GM21825 (cell line): ENCODE data around the gene ACTR6.
"Not testable (repeated sequence)": the region's sequence is repeated elsewhere in the genome, so short reads cannot be mapped to it uniquely, and the experiment has no call there.

ENCODE experiments used
- ATAC-seq: cut with Tn5 transposase; IDR thresholded peaks from one replicate; pipeline ENCODE4 v1.9.1; 2021; ENCODE audit warnings: mild to moderate bottlenecking, moderate library complexity; ENCODE audit not compliant: unreplicated experiment

ACTR6 gene

GRCh38 chr12:100184549-100185145 lies 16.0 kb upstream of the ACTR6 start:
- no peak for ATAC-seq

- peak; percentile 80 for ATAC-seq
These were observed 15.2 kb upstream of the ACTR6 start for GRCh38 chr12:100185361-100185894.

- no peak for ATAC-seq
These were observed 14.5 kb upstream of the ACTR6 start for GRCh38 chr12:100186071-100186470.

GRCh38 chr12:100187068-100187467 lies 13.5 kb upstream of the ACTR6 start:
- ATAC-seq = no peak

GRCh38 chr12:100187857-100188519 lies 12.6 kb upstream of the ACTR6 start:
- no peak for ATAC-seq

GRCh38 chr12:100188888-100189635 lies 11.6 kb upstream of the ACTR6 start:
- not testable (repeated sequence) for ATAC-seq

GRCh38 chr12:100189636-100190394 lies 10.8 kb upstream of the ACTR6 start:
- no peak for ATAC-seq

GRCh38 chr12:100193085-100193484 lies 7.5 kb upstream of the ACTR6 start:
- ATAC-seq = no peak

- ATAC-seq = no peak
These were observed 3.1 kb upstream of the ACTR6 start for GRCh38 chr12:100197486-100197885.

GRCh38 chr12:100199023-100199346 lies 1.6 kb upstream of the ACTR6 start:
- no peak for ATAC-seq

- peak; percentile 84 for ATAC-seq
These were observed 1.1 kb upstream of the ACTR6 start for GRCh38 chr12:100199347-100200149.

- no peak for ATAC-seq
These were observed 1.2 kb downstream of the ACTR6 start for GRCh38 chr12:100201604-100202423.

- ATAC-seq = no peak
These were observed 6.7 kb downstream of the ACTR6 start for GRCh38 chr12:100207311-100207710.

- ATAC-seq = no peak
These were observed 8.2 kb downstream of the ACTR6 start for GRCh38 chr12:100208834-100209233.

GRCh38 chr12:100211698-100212097 lies 11.1 kb downstream of the ACTR6 start:
- ATAC-seq = no peak

GRCh38 chr12:100213016-100213891 lies 12.6 kb downstream of the ACTR6 start:
- ATAC-seq = no peak

- no peak for ATAC-seq
These were observed 13.9 kb downstream of the ACTR6 start for GRCh38 chr12:100214518-100214917.

- no peak for ATAC-seq
These were observed 14.6 kb downstream of the ACTR6 start for GRCh38 chr12:100215209-100215608.

GRCh38 chr12:100216337-100216736 lies 15.7 kb downstream of the ACTR6 start:
- no peak for ATAC-seq
